Esophagus (tissue), 2 donors: ENCODE measurements around the gene GSTO2. TPM values are rescaled to one million over a fixed set of nuclear protein-coding genes. Genes with fewer than 3 reads are reported as not detected.

Experiments used
- polyA plus RNA-seq, 2 donors: library from polyadenylated mRNA; stranded (reverse); fragments of 200-250 nt; gene quantifications; one replicate each; pipeline ENCODE4 v1.2.3, GENCODE V29; 2013
- donor health status: healthy with polysubstance abuse.
- donor health status: Bipolar disorder and iron deficiency.

Gene GSTO2
- polyA plus RNA-seq, 2 donors: 19.9 to 20.3 TPM

Other genes with a start within 250 kb of the GSTO2 start
- gene COL17A1, start 183.3 kb upstream of the GSTO2 start, polyA plus RNA-seq: 10 to 100 TPM; 80.9 to 87.2 TPM
- gene SFR1, start 147.0 kb upstream of the GSTO2 start, polyA plus RNA-seq: 1 to 10 TPM; 3.8 to 6.3 TPM
- under 1 TPM; 0.04 to 0.16 TPM for gene CFAP43, start 36.8 kb upstream of the GSTO2 start, polyA plus RNA-seq
- 10 to 100 TPM; 57.4 to 63.1 TPM for gene GSTO1, start 14.3 kb upstream of the GSTO2 start, polyA plus RNA-seq
- 10 to 100 TPM; 34.0 to 34.5 TPM for gene ITPRIP, start 69.3 kb downstream of the GSTO2 start, polyA plus RNA-seq
- gene CFAP58, start 84.6 kb downstream of the GSTO2 start, polyA plus RNA-seq: under 1 TPM; 0.11 to 0.14 TPM